Right lobe of liver (tissue), 6 donors: ENCODE data around the gene SDHA. TPM values are rescaled to one million over a fixed set of nuclear protein-coding genes. Genes with fewer than 3 reads are reported as not detected.

Experiments
- ATAC-seq, 4 donors: fragments of 200-7000 bp; cut with Tn5 transposase; one replicate each; pipeline ENCODE4 v1.9.1; 2020; ENCODE audit warnings: mild to moderate bottlenecking in 4 of 4, moderate library complexity in 4 of 4
- DNase-seq, 3 donors: peaks; one replicate each; pipeline ENCODE4 v3.0.0-alpha.2; 2020
- H3K27ac ChIP-seq, 3 donors: fragments of 200-600 bp; one replicate each; pipeline ENCODE4 v1.8.0; 2022
- H3K27me3 ChIP-seq, 2 donors: fragments of 200-600 bp; one replicate each; pipeline ENCODE4 v1.8.0; 2022
- H3K36me3 ChIP-seq, 4 donors: fragments of 200-600 bp; sonication (generic) in 1 of 4; one replicate each; pipeline versions ENCODE4 v1.5.1 to v1.8.0; 2017 to 2022; ENCODE audit warnings: control low read depth in 1 of 4
- H3K4me1 ChIP-seq, 4 donors: fragments of 200-600 bp; sonication (generic) in 1 of 4; one replicate each; pipeline versions ENCODE4 v1.5.1 to v1.8.0; 2017 to 2022; ENCODE audit warnings: control low read depth in 1 of 4
- H3K4me3 ChIP-seq, 3 donors: fragments of 200-600 bp; one replicate each; pipeline ENCODE4 v1.8.0; 2022
- H3K9me3 ChIP-seq, 4 donors: fragments of 200-600 bp; sonication (generic) in 1 of 4; one replicate each; pipeline versions ENCODE4 v1.5.1 to v1.8.0; 2017 to 2022; ENCODE audit warnings: control low read depth in 1 of 4
- POLR2A ChIP-seq: fragments of 450-650 bp; IDR thresholded peaks from one replicate; pipeline ENCODE4 v1.6.1; 2017; ENCODE audit warnings: antibody characterized with exemption, mild to moderate bottlenecking
- WGBS: methylation state at CpG from one replicate; pipeline ENCODE4 v1.1.6; 2018; ENCODE audit warnings: low coverage, low lambda C conversion rate; ENCODE audit not compliant: insufficient coverage; ENCODE audit errors: missing lambda C conversion rate; 5-methylcytosine and 5-hydroxymethylcytosine counted together
- intact Hi-C, 2 donors: fragments of 100-400 bp; cut with DNase I; formaldehyde crosslinking; loops; one replicate each; pipeline versions ENCODE4 v1.11.2 to v1.14.1; 2022
- total RNA-seq, 6 experiments: library from RNA; depleted of rRNA in 2 of 6; stranded (reverse); fragments of >200 nt in 2 of 6; fragmentation: NEBNext Ultra II Directional in 3 of 6; extraction: Animal tissue kit (Norgen Biotek cat#: 25700) in 3 of 6; gene quantifications; one replicate each; pipeline versions ENCODE4 v1.1.0 to v1.2.4, GENCODE V29; 2016 to 2023
- TF ChIP-seq, protein P1 (sequence below), 4 donors: fragments of 200-600 bp in 3 of 4; fragments of 450-650 bp in 1 of 4; IDR thresholded peaks; one replicate each; pipeline versions ENCODE4 v1.5.1 to v1.8.0; 2016 to 2022; ENCODE audit warnings: antibody characterized with exemption in 4 of 4, mild to moderate bottlenecking in 2 of 4
- donor health status: DM: no; HTN: yes; CAD: no.
- donor health status: DM: no; HTN: no; CAD: no.
- donor health status: DM: no; HTN: no; CAD: no.
- donor health status: DM: no; HTN: yes; CAD: no.
- donor health status: DM: no; HTN: yes; CAD: no.

The SDHA gene
- total RNA-seq, 6 experiments from 2014 or later, result 165 to 223 (median 188) TPM

DNA sequence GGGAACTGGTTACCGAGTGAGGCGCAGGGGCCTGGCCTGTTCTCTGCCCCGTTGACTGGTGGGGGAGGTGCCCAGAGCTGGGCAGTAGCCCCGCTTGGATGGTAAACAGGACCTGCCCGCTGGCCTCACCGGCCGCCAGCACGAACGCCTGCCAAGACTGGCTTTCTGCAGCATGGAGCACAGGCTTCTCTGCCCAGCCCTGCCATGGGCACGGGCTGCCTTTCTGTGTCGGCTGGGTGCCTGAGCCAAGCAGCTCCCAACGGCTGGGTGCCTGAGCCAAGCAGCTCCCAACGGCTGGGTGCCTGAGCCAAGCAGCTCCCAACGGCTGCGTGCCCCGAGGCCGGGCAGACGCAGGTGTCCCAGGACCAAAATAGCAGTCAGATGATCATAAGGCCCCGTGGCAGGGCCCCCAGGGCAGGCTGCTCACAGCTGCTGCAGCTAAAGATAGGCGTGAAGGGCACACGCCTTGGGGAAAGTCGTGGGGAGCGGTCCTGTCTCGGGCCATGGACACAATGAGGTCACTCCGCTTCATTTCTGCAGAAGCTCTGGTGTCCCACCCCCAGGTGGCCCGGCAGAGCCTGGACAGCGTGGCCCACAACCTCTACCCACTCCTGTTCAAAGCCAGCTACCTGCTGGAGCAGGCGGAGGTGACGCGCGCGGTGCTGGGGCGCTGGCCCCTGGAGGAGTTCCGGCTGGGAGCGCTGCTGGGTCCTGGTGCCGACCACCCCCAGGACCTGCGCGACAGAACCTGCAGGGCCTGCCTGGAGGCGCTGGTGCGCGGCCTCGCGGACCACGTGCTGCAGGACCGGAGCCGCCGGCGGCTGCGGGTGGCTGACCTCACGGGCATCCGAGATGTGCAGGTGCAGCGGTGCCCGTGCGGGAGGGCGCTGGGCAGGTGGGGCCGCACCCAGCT lies 26.8 kb upstream of the SDHA start, which contains the start of gene LRRC14B:
TSS of gene LRRC14B (plus strand) at position 460 of the 913 bp plus-strand sequence. CDS start at position 504, 44 bp downstream.
- no peak within 1 kb of the TSS for H3K4me3 ChIP-seq
- intact Hi-C loops, result no loop called here
- WGBS, result 11% methylated on average over 11 of the region's 56 CpGs
- H3K9me3 ChIP-seq, result no peaks in the 10 kb centered on the region
- DNase-seq, result peak; percentile 74 to 97 (median 96)
- H3K27me3 ChIP-seq, result no peaks in the 10 kb centered on the region
- peak; percentile 78 to 92 (median 88) for ATAC-seq
- no peak for TF ChIP-seq POLR2A
- TF ChIP-seq, protein P1, sequence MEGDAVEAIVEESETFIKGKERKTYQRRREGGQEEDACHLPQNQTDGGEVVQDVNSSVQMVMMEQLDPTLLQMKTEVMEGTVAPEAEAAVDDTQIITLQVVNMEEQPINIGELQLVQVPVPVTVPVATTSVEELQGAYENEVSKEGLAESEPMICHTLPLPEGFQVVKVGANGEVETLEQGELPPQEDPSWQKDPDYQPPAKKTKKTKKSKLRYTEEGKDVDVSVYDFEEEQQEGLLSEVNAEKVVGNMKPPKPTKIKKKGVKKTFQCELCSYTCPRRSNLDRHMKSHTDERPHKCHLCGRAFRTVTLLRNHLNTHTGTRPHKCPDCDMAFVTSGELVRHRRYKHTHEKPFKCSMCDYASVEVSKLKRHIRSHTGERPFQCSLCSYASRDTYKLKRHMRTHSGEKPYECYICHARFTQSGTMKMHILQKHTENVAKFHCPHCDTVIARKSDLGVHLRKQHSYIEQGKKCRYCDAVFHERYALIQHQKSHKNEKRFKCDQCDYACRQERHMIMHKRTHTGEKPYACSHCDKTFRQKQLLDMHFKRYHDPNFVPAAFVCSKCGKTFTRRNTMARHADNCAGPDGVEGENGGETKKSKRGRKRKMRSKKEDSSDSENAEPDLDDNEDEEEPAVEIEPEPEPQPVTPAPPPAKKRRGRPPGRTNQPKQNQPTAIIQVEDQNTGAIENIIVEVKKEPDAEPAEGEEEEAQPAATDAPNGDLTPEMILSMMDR (IDR thresholded peaks at IDR 0.05), result no peak
- H3K27ac ChIP-seq, result peak within 1 kb of the TSS in 1 of 3 donors; percentile 26
- peaks cover 0 to 9% (median 2%) of the 10 kb centered on the region in 4 donors for H3K4me1 ChIP-seq
- H3K36me3 ChIP-seq, result no peaks in the 10 kb centered on the region

- TF ChIP-seq, protein P1 (IDR thresholded peaks at IDR 0.05), result no peak
- TF ChIP-seq POLR2A, result no peak
- Histone ChIP-seq H3K9me3 (no peaks in the 10 kb centered on the region), H3K27ac (no peak overlapping the region), H3K4me3 (no peak overlapping the region), H3K27me3 (no peaks in the 10 kb centered on the region), H3K4me1 (peaks cover 0 to 9% (median 2%) of the 10 kb centered on the region in 4 donors), H3K36me3 (no peaks in the 10 kb centered on the region)
- no peak for ATAC-seq
- peak in 1 of 3 donors; percentile 56 for DNase-seq
- 87% methylated on average over 2 of the region's 46 CpGs for WGBS
- intact Hi-C loops, result no loop called here
Measured at GRCh38 chr5:191949-192690, 26.0 kb upstream of the SDHA start.

- TF ChIP-seq POLR2A, result no peak
- TF ChIP-seq, protein P1 (IDR thresholded peaks at IDR 0.05), result no peak
- no peak overlapping the region for H3K4me3 ChIP-seq
- no peaks in the 10 kb centered on the region for H3K36me3 ChIP-seq
- H3K9me3 ChIP-seq, result no peaks in the 10 kb centered on the region
- peaks cover 0 to 9% (median 2%) of the 10 kb centered on the region in 4 donors for H3K4me1 ChIP-seq
- no peak for ATAC-seq
- H3K27me3 ChIP-seq, result no peaks in the 10 kb centered on the region
- WGBS, result 80% methylated on average over 8 of the region's 9 CpGs
- no peak for DNase-seq
- no peak overlapping the region for H3K27ac ChIP-seq
- intact Hi-C loops, result no loop called here
Measured at GRCh38 chr5:192691-192969, 25.5 kb upstream of the SDHA start.

DNA sequence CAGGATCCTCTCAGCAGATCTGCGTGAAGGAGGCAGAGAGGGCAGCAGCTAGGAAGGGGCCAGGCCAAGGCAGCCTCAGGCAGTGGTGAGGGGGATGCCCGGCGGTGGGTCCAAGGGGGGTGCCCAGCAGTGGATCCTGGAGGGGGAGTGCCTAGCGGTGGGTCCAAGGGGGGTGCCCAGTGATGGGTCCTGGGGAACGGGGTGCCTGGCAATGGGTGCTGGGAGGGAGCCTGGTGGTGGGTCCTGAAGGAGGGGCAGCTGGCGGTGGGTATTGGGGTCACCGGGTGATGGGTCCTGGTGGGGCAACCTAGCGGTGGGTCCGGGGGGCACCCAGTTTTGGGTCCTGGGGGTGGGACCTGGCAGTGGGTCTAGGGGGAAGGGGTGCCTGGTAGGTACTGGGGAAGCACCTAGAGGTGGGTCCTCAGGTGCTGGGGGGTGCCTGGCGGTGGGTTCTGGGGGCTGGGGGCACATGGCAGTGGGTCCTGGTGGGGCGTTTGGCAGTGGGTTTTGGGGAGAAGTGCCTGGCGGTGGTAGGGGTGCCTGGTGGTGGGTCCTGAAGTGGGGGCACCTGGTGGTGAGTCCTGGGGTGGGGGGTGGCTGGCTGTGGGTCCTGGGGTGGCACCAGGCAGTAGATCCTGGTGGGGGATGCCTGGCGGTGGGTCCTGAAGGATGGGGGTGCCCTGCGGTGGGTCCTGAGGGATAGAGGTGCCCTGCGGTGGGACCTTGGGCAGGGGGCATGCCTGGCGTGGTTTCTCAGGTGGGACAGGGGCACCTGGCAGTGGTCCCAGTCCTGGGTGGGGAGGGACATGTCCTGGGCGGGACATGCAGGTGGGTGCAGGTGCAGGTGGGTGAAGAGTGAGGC lies 24.9 kb upstream of the SDHA start:
- Histone ChIP-seq H3K9me3 (no peaks in the 10 kb centered on the region), H3K27ac (no peak overlapping the region), H3K4me3 (no peak overlapping the region), H3K27me3 (no peaks in the 10 kb centered on the region), H3K36me3 (no peaks in the 10 kb centered on the region), H3K4me1 (peaks cover 0 to 9% (median 2%) of the 10 kb centered on the region in 4 donors)
- WGBS, result 67% methylated on average over 1 of the region's 17 CpGs
- no peak for TF ChIP-seq POLR2A
- TF ChIP-seq, protein P1 (IDR thresholded peaks at IDR 0.05), result no peak
- ATAC-seq (no peak), DNase-seq (peak in 1 of 3 donors; percentile 54)
- intact Hi-C loops, result no loop called here
